ENCODE data around the gene SMIM13. TPM values are rescaled to one million over a fixed set of nuclear protein-coding genes. Genes with fewer than 3 reads are reported as not detected.

SMIM13 gene
- total and polyA plus RNA-seq, 2 donors (not counting 3 experiments of a cell fraction or from before 2014, with no cell fraction given), result 3.2 to 14.7 TPM

- CTCF ChIA-PET, result interaction anchor here (0.7 to 1.6 kb wide), 14 partner anchors 10 to 482 kb away, joined by 3 to 11 read pairs (median 3); no protein-coding TSS in a partner anchor
- no peaks in the 10 kb centered on the region for H3K27me3 ChIP-seq (ENCODE audit: control insufficient read depth in 2 of 2, insufficient read depth in 2 of 2, low read length in 2 of 2)
- dilution Hi-C loops (cut with MboI; ENCODE audit: extremely low pct_ligation_motif_present, low sequenced_read_pairs) (no loop called here), intact Hi-C loops (cut with micrococcal nuclease) (loop anchor here (1.0 to 10.0 kb wide), 6 partner anchors 124 to 1479 kb away; partner anchors contain the start of genes TMEM14C and TMEM170B)
- peak overlapping the region; percentile 67 for H3K4me2 ChIP-seq (ENCODE audit: insufficient read depth, low read length)
- DNase-seq (ENCODE audit: low read depth, low spot score) (no peak), FAIRE-seq (no peak)
- TF ChIP-seq EZH2 (IDR thresholded peaks at IDR 0.05; ENCODE audit: borderline replicate concordance, low read depth, low read length, severe bottlenecking) (no peak), FOS (IDR thresholded peaks at IDR 0.05; ENCODE audit: borderline replicate concordance, insufficient read depth, low read length) (no peak), POLR2A (IDR thresholded peaks at IDR 0.05; ENCODE audit: low read depth, low read length) (peak; percentile 64), GATA2 (IDR thresholded peaks at IDR 0.05; ENCODE audit: insufficient read depth, insufficient read length, low read depth, low read length) (no peak)
- peak overlapping the region; percentile 20 to 98 (median 64) for H3K4me3 ChIP-seq (replicated peaks in 1 of 3; ENCODE audit: insufficient read depth in 1 of 3, low read depth in 1 of 3, low read length in 3 of 3)
- peak overlapping the region; percentile 87 for H3K27ac ChIP-seq (ENCODE audit: insufficient read depth, low read depth, low read length)
- H3K79me2 ChIP-seq (ENCODE audit: control insufficient read depth, insufficient read depth, low read length), result peaks cover 39% of the 10 kb centered on the region
- no peaks in the 10 kb centered on the region for H3K9me1 ChIP-seq (replicated peaks; ENCODE audit: control insufficient read depth, extremely low read depth, insufficient read depth, low read length)
- no peaks in the 10 kb centered on the region for H4K20me1 ChIP-seq (replicated peaks; ENCODE audit: control insufficient read depth, extremely low read depth, insufficient read depth, low read length)
- H3K9ac ChIP-seq (replicated peaks; ENCODE audit: extremely low read depth, insufficient read depth, low read length), result peak overlapping the region; percentile 90
- H2AFZ ChIP-seq (ENCODE audit: low read depth, low read length), result peak overlapping the region; percentile 55
- peaks cover 18% of the 10 kb centered on the region for H3K4me1 ChIP-seq (ENCODE audit: control insufficient read depth, extremely low read depth, insufficient read depth, low read length)
- H3K36me3 ChIP-seq (ENCODE audit: control insufficient read depth in 2 of 2, extremely low read depth in 1 of 2, insufficient read depth in 2 of 2, low read length in 2 of 2), result no peaks in the 10 kb centered on the region
- H3K9me3 ChIP-seq (replicated peaks; ENCODE audit: control insufficient read depth, insufficient read depth, low read length), result no peaks in the 10 kb centered on the region
- POLR2A ChIA-PET, result no interaction called here
- BruUV-seq (replicated peaks), result no TSS peak
Measured at GRCh38 chr6:11093376-11093625, 333 bp upstream of the SMIM13 start.

DNA sequence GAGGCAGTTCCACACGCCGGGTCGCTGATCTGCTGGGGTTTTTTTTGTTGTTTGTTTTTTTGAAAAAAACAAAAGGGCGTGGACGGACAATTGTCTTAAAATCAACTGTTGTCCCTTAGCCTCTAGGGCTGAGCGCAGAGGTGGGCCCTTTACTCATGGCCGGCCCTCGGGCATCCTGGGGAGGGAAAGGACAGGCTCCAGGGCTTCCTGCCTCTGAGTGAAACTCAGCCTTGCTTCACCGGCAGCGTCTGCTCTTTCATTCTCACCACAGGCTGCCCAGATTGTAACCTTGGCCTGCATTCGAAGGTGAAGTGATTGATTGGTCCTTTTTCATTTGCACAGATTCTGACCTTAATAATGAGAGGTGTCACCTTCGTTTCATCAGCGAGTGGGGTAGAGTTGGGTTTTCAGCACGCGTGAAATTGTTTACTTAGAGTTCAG, 797 bp downstream of the SMIM13 start:
- peak overlapping the region; percentile 93 for H3K4me2 ChIP-seq (ENCODE audit: insufficient read depth, low read length)
- H3K36me3 ChIP-seq (ENCODE audit: control insufficient read depth in 2 of 2, extremely low read depth in 1 of 2, insufficient read depth in 2 of 2, low read length in 2 of 2), result no peaks in the 10 kb centered on the region
- H3K27ac ChIP-seq (ENCODE audit: insufficient read depth, low read depth, low read length), result peak overlapping the region; percentile 87
- peaks cover 50% of the 10 kb centered on the region for H3K79me2 ChIP-seq (ENCODE audit: control insufficient read depth, insufficient read depth, low read length)
- dilution Hi-C loops (cut with MboI; ENCODE audit: extremely low pct_ligation_motif_present, low sequenced_read_pairs), result no loop called here
- H3K9me1 ChIP-seq (replicated peaks; ENCODE audit: control insufficient read depth, extremely low read depth, insufficient read depth, low read length), result no peaks in the 10 kb centered on the region
- peak; percentile 65 for DNase-seq (ENCODE audit: low read depth, low spot score)
- intact Hi-C loops (cut with micrococcal nuclease), result loop anchor here (2.0 to 10.0 kb wide), 7 partner anchors 36 to 1478 kb away; partner anchors contain the start of genes NEDD9 and TMEM14C
- H3K4me3 ChIP-seq (replicated peaks in 1 of 3; ENCODE audit: insufficient read depth in 1 of 3, low read depth in 1 of 3, low read length in 3 of 3), result peak overlapping the region; percentile 54 to 98 (median 86)
- peaks cover 18% of the 10 kb centered on the region for H3K4me1 ChIP-seq (ENCODE audit: control insufficient read depth, extremely low read depth, insufficient read depth, low read length)
- TF ChIP-seq FOS (IDR thresholded peaks at IDR 0.05; ENCODE audit: borderline replicate concordance, insufficient read depth, low read length) (no peak), POLR2AphosphoS5 (IDR thresholded peaks at IDR 0.05; ENCODE audit: insufficient read depth, low read depth, low read length) (no peak), EZH2 (IDR thresholded peaks at IDR 0.05; ENCODE audit: borderline replicate concordance, low read depth, low read length, severe bottlenecking) (no peak), JUN (IDR thresholded peaks at IDR 0.05; ENCODE audit: borderline replicate concordance, insufficient read depth, insufficient read length, low read depth) (no peak), MAX (IDR thresholded peaks at IDR 0.05; ENCODE audit: insufficient read depth, insufficient read length) (no peak), CTCF (IDR thresholded peaks at IDR 0.05; ENCODE audit: extremely low read depth in 1 of 2, insufficient read depth in 1 of 2, low read depth in 1 of 2, low read length in 2 of 2) (no peak), MYC (IDR thresholded peaks at IDR 0.05; ENCODE audit: low read depth, low read length) (no peak), POLR2A (IDR thresholded peaks at IDR 0.05; ENCODE audit: low read depth, low read length) (no peak)
- CTCF ChIA-PET, result interaction anchor here (1.2 to 1.7 kb wide), 4 partner anchors 29 to 401 kb away, joined by 3 to 4 read pairs (median 4); no protein-coding TSS in a partner anchor
- H4K20me1 ChIP-seq (replicated peaks; ENCODE audit: control insufficient read depth, extremely low read depth, insufficient read depth, low read length), result no peaks in the 10 kb centered on the region
- FAIRE-seq, result peak; percentile 76
- no peaks in the 10 kb centered on the region for H3K27me3 ChIP-seq (ENCODE audit: control insufficient read depth in 2 of 2, insufficient read depth in 2 of 2, low read length in 2 of 2)
- no TSS peak for BruUV-seq (replicated peaks)
- POLR2A ChIA-PET, result no interaction called here
- H3K9ac ChIP-seq (replicated peaks; ENCODE audit: extremely low read depth, insufficient read depth, low read length), result peak overlapping the region; percentile 82
- no peaks in the 10 kb centered on the region for H3K9me3 ChIP-seq (replicated peaks; ENCODE audit: control insufficient read depth, insufficient read depth, low read length)
- peak overlapping the region; percentile 6 for H2AFZ ChIP-seq (ENCODE audit: low read depth, low read length)
